ENCODE data around the gene HNRNPA3.
A peak's percentile ranks its signal among the peaks of the same experiment; 100 is the strongest.
"Not testable (repeated sequence)": the region's sequence is repeated elsewhere in the genome, so short reads cannot be mapped to it uniquely, and the experiment has no call there.

Gene HNRNPA3

DNA sequence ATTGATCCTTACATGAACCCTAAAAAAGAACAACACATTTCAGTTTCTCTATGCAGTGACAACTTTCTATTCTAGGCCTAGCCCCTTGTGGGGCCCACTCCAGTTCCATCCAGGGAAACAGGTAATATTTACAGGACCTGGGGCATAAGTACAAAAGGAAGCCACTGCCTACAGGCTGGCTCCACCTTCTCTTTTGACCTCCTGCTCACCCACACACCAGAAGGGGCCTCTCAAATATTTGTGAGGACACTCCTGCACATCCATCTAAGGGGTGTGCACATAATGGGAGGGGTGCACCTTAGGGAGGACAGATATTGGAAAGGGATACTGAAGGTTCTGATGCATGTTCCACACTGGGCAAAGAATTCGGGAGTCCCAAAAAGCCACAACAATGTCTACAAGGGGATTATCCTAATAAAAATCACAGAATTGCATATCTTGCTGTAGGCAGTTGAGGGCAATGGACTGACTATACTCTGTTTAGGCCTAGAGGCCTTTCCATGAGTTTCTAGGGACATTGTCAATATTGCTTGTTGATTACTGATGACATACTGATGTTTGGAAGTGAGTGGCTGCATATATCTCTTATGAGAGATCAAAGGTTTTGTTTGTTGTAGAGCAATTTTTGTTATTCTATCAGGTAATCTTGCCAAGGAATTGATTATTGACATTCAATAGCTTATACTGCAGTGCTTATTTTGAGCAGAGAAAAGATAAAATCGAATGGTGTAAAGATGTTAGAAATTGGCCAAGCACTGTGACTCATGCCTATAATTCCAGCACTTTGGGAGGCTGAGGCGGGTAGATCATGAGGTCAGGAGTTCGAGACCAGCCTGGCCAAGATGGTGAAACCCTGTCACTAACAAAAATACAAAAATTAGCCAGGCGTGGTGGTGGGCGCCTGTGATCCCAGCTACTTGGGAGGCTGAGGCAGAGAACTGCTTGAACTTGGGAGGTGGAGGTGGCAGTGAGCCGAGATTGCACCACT lies 23.8 kb upstream of the HNRNPA3 start:
- no peak for DNase-seq

DNA sequence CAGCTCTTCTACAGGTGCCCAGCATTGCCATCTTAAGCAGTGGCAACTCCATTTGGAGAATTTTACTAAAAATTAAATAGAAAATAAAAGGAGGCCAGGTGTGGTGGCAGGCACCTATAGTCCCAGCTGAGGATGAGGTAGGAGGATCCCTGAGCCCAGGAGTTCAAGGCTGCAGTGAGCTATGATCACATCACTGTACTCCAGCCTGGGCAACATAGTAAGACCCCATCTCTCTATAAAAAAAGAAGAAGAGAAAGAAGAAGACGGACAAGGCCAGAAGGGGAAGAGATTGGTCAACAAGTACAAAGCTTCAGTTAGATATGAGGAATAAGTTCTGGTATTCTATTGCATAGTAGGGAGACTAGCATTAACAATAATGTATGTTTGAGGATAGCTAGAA lies 21.7 kb upstream of the HNRNPA3 start:
- no peak for DNase-seq

GRCh38 chr2:177192788-177193187 lies 19.8 kb upstream of the HNRNPA3 start:
- DNase-seq, result no peak

GRCh38 chr2:177193240-177193639 lies 19.4 kb upstream of the HNRNPA3 start:
- DNase-seq, result no peak

DNA sequence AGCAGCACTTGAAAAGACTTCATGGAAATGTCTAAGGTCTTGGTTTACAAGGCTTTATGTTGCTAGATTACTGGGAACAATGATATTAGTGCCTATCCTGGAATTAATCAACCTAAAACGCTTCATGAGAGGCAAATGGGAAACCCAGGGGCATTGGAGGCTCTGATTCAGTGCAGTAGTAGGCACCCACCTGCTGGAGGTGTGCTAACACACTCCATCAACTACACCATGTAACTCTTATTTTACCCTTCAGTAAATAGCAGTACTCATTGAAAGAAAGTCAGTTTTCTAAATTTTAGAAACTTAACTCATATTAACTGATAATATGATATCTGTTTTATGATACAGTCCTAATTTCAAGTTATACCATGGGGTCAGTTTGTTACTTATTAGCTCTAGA lies 17.4 kb upstream of the HNRNPA3 start:
- DNase-seq, result no peak

DNA sequence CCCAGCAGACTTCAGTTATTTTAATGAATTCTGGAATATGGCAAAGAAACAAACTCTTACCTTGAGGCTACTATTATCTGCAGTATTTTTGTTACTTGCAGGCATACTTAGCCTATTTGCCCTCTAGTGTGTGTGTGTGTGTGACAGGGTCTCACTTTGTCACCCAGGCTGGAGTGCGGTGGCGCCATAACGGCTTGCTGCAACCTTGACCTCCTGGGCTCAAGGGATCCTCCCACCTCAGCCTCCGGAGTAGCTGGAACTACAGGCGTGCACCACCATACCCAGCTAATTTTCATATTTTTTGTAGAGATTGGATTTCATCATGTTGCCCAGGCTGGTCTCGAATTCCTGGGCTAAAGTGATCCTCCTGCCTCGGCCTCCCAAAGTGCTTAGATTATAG lies 12.2 kb upstream of the HNRNPA3 start:
- not testable (repeated sequence) for DNase-seq

DNA sequence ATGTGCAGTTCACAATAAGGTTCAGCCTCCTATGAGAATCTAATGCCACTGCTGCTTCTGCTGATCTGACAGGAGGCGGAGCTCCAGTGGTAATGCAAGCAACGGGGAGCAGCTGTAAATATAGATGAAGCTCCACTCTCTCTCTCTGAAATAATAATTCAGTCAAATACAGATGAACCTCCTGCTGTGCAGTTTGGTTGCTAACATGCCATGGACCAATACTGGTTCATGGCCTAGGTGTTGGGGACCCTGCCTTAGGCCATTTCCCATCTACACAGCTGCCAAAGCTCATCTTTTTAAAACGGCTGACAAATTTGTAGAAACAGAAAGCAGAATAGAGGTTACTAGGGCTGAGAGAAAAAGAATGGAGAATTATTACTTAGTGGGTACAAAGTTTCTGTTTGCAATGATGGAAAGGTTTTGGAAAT lies 10.7 kb upstream of the HNRNPA3 start:
- no peak for DNase-seq

GRCh38 chr2:177204417-177204816 lies 8.2 kb upstream of the HNRNPA3 start:
- no peak for DNase-seq

- DNase-seq, result no peak
These were observed 5.5 kb upstream of the HNRNPA3 start for GRCh38 chr2:177207101-177207500.

- no peak for DNase-seq
These were observed 1.4 kb upstream of the HNRNPA3 start for GRCh38 chr2:177211169-177211568.

- DNase-seq, result no peak
These were observed 953 bp upstream of the HNRNPA3 start for GRCh38 chr2:177211576-177212105.

GRCh38 chr2:177212891-177213856 lies 580 bp downstream of the HNRNPA3 start:
- DNase-seq, result peak; percentile 92 to 94

DNA sequence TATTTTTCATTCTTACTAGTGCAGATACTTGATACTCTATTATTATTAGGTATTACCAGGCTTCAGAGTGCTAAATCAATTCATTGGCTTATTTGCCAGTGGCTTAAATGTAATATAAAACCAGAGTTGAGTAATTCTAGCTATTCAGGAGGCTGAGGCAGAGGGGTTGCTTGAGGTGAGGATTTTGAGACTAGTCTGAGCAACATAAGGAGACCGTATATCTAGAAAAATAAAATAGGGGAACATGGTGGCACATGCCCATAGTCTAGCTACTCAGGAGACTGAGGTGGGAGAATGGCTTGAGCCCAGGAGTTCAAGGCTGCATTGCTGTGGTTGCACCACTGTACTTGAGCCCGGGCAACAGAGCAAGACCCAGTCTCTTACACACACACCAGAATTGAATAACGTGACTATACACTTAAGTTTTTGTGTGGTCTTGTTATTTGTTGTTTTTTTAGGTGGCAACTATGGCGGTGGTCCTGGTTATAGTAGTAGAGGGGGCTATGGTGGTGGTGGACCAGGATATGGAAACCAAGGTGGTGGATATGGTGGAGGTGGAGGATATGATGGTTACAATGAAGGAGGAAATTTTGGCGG lies 4.8 kb downstream of the HNRNPA3 start:
- no peak for DNase-seq

DNA sequence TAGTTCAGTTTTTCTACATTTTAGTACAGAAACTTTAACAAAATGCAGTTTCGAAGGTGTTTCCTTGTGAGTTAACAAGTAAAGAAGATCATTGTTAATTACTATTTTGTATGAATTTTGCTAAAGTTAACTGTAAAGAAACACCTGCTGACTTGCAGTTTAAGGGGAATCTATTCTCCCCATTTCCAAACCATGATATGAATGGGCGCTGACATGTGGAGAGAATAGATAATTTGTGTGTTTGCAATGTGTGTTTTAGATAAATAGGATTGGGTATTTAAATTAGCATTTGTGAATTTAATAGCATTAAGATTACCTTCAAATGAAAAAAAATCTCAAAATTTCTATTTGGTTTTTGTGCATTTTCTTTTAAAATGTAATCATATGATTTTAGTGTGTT lies 7.2 kb downstream of the HNRNPA3 start:
- not testable (repeated sequence) for DNase-seq

GRCh38 chr2:177221534-177221933 lies 8.9 kb downstream of the HNRNPA3 start:
- DNase-seq, result no peak

DNA sequence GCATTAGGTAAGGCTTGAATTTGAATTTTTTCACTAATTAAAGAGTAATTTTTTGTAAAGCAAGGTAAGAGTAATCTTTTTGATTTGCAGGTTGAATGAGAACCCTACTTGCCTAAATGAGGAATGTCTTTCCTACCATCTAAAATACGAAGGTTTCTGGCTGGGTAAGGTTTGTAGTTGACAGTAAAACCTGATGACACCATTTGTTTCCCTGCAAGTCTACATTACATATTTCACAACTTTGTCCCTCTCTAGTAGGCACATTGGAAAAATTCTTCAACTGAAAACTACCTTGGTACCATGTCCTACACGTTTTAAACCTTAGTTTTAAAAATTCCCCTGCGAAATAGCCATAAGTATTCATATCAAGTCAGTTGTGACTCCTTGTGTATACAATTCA lies 9.4 kb downstream of the HNRNPA3 start:
- no peak for DNase-seq

GRCh38 chr2:177223436-177223835 lies 10.8 kb downstream of the HNRNPA3 start:
- not testable (repeated sequence) for DNase-seq

DNA sequence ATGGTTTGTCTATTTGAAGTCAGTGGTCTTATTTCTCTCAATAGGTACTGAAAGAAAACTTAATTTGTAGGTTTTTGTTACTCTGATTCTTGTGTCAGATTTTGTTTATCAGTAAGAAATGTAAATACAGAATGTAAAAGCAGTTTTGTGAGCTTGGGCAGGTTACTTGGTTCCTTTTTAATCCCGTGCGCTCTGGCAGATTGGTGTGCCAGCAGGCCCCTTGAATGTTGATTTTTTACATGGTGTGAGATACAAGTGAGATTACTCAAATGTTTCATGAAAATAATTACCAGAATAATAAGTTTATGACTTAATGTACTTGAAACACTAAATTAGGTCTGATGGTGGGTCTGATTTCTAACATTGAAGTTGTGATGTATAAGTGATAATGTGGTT lies 13.4 kb downstream of the HNRNPA3 start:
- no peak for DNase-seq

DNA sequence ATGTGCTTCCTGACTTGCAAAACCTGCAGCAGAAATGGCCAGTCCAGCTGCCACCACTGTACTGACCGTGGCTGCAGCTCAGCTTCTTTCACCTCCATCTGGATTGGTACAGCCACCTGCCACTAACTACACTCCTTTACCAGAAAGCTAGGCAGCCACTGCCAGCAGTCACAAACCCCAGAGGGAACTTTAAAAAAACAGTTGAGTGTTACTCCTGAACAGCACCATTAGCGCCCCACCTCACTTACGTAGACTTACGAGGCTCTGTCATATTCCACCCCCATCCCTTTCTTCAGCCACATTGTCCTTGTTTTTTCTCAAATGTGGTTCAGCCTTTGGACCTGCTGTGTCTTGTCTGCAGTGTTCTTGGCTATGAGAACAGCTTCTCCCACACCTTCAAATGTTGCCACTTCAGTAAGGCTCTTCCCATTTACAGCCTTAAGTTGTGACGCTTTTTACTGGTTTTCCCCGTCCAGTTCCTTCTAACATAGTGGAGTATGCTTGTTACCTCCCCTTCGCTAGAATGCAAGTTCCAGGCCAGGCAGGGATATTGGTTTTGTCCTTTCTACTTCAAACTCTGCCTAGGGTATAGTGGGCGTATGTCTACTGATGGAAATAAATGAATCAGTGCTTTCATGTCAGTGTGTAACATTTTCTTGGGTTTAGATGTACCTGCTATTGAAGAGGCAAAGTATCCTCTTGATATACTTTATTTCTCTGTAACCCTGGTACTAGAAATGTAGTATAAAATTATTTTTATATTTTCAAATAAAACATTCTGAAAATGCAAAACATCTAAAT lies 17.0 kb downstream of the HNRNPA3 start:
- no peak for DNase-seq

- no peak for DNase-seq
These were observed 18.7 kb downstream of the HNRNPA3 start for GRCh38 chr2:177231270-177231669.

DNA sequence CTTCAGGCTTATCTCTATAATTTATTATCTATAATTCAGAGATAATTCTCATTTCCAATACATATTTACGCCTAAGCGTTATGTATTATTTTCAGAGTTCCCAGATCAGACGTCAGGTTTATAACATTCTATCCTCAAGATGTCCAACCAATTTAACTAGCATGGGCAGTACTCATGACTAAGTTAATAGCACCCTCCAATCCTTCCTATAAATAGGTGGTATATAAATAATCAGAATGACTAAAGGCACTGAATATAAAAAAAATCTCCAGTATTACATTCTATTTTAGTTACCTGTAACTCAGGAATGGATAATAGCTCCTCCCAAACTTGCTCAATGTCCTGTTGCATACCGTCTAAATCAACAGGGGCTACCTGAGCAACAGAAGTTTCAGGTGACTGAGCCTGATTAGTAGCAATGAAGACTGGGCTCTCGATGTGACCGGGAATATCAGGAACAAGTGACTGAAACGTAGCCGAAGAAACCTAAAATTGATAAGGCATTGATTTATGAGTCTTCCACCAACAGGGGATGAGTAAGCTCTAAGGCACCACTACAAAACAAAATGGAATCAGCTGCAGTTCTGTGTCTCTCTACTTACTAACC lies 19.6 kb downstream of the HNRNPA3 start:
- DNase-seq, result no peak
